HEK293T (cell line): ENCODE data around the gene TGFBR3.

ENCODE experiments used
- CTCF ChIA-PET: fragments of 350-600 bp; formaldehyde crosslinking; extraction: SDS; loops from one replicate; lab custom pipeline; 2021; ENCODE audit warnings: antibody characterized with exemption, inconsistent platforms; lab: Yijun Ruan, JAX
- POLR2A ChIA-PET: fragments of 350-600 bp; formaldehyde crosslinking; extraction: SDS; loops from one replicate; lab custom pipeline; 2020; ENCODE audit warnings: antibody characterized with exemption, inconsistent platforms; lab: Yijun Ruan, JAX
- DNase-seq: peaks from one replicate; pipeline ENCODE4 v3.0.0; 2012; ENCODE audit warnings: mixed read lengths; ENCODE audit errors: extremely low spot score
- ARNT ChIP-seq: fragments of 450-650 bp; IDR thresholded peaks from 2 replicates; pipeline ENCODE4 v1.6.1; 2017; ENCODE audit warnings: mild to moderate bottlenecking
- BHLHE40 ChIP-seq: fragments of 450-650 bp; IDR thresholded peaks from 2 replicates; pipeline ENCODE4 v1.6.1; 2016; ENCODE audit warnings: mild to moderate bottlenecking, moderate library complexity, borderline replicate concordance
- CTBP1 ChIP-seq: fragments of 450-650 bp; IDR thresholded peaks from 2 replicates; pipeline ENCODE4 v1.6.1; 2016; ENCODE audit warnings: borderline replicate concordance
- ELF4 ChIP-seq: fragments of 450-650 bp; IDR thresholded peaks from 2 replicates; pipeline ENCODE4 v1.6.1; 2017; ENCODE audit warnings: antibody characterized with exemption
- FOXA1 ChIP-seq: fragments of 450-650 bp; IDR thresholded peaks from 2 replicates; pipeline ENCODE4 v1.6.1; 2016; ENCODE audit warnings: mild to moderate bottlenecking
- FOXK2 ChIP-seq: fragments of 450-650 bp; IDR thresholded peaks from 2 replicates; pipeline ENCODE4 v1.6.1; 2016; ENCODE audit warnings: mild to moderate bottlenecking
- FOXM1 ChIP-seq: fragments of 450-650 bp; IDR thresholded peaks from 2 replicates; pipeline ENCODE4 v1.6.1; 2017; ENCODE audit warnings: mild to moderate bottlenecking, borderline replicate concordance
- HDGF ChIP-seq: fragments of 450-650 bp; IDR thresholded peaks from 2 replicates; pipeline ENCODE4 v1.6.1; 2017; ENCODE audit warnings: antibody characterized with exemption, borderline replicate concordance
- L3MBTL2 ChIP-seq: fragments of 450-650 bp; conservative IDR thresholded peaks from 2 replicates; pipeline ENCODE4 v1.6.1; 2016; ENCODE audit warnings: mild to moderate bottlenecking
- LEF1 ChIP-seq: fragments of 450-650 bp; IDR thresholded peaks from 2 replicates; pipeline ENCODE4 v1.6.1; 2017; ENCODE audit warnings: mild to moderate bottlenecking, borderline replicate concordance
- NFRKB ChIP-seq: fragments of 450-650 bp; IDR thresholded peaks from 2 replicates; pipeline ENCODE4 v1.6.1; 2016; ENCODE audit warnings: mild to moderate bottlenecking, moderate library complexity
- SP1 ChIP-seq: fragments of 450-650 bp; IDR thresholded peaks from 2 replicates; pipeline ENCODE4 v1.6.1; 2017
- SUZ12 ChIP-seq: fragments of 450-650 bp; IDR thresholded peaks from 2 replicates; pipeline ENCODE4 v1.6.1; 2016; ENCODE audit warnings: mild to moderate bottlenecking
- TARDBP ChIP-seq: fragments of 450-650 bp; IDR thresholded peaks from 2 replicates; pipeline ENCODE4 v1.6.1; 2016
- ZNF384 ChIP-seq: fragments of 450-650 bp; IDR thresholded peaks from 2 replicates; pipeline ENCODE4 v1.6.1; 2016
- TF ChIP-seq, protein P1 (sequence below): fragments of 450-650 bp; IDR thresholded peaks from 2 replicates; pipeline ENCODE4 v1.6.1; 2016

TGFBR3 gene

GRCh38 chr1:91901231-91901630, 15.3 kb upstream of the TGFBR3 start:
- no peak for TF ChIP-seq BHLHE40
- TF ChIP-seq CTBP1 = no peak
- TF ChIP-seq L3MBTL2 = no peak
- TF ChIP-seq HDGF = no peak
- no peak for TF ChIP-seq ZNF384
- TF ChIP-seq ARNT = no peak
- TF ChIP-seq, protein P1, sequence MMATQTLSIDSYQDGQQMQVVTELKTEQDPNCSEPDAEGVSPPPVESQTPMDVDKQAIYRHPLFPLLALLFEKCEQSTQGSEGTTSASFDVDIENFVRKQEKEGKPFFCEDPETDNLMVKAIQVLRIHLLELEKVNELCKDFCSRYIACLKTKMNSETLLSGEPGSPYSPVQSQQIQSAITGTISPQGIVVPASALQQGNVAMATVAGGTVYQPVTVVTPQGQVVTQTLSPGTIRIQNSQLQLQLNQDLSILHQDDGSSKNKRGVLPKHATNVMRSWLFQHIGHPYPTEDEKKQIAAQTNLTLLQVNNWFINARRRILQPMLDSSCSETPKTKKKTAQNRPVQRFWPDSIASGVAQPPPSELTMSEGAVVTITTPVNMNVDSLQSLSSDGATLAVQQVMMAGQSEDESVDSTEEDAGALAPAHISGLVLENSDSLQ = no peak
- TF ChIP-seq SP1 = no peak
- no peak for TF ChIP-seq FOXM1
- no peak for TF ChIP-seq ELF4
- no peak for TF ChIP-seq TARDBP
- TF ChIP-seq FOXA1 = no peak
- TF ChIP-seq FOXK2 = no peak
- no peak for TF ChIP-seq NFRKB
- no peak for TF ChIP-seq SUZ12
- no peak for TF ChIP-seq LEF1
- ChIA-PET POLR2A (no interaction called here), CTCF (interaction anchor here (1.1 kb wide), 1 partner anchor 735 kb away, joined by 3 read pairs; no protein-coding TSS in a partner anchor)
- DNase-seq = no peak

DNA sequence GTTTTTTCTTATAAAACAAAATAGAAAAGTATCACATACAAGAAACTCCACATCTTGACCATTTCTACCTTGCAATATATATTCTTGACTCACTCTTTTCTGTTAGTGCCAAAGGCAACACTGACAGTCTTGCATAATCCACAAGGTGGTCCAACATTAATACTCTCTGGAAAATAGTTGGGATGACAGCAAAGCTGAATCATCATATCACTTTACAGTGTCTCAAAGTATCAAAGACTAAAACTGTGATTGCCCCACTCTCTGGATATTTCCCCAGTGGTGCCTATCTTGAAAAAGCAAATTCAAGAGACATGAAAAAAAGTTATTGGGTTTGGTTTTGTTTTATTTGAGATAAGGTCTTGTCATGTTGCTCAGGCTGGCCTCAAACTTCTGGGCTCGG, 14.6 kb upstream of the TGFBR3 start:
- CTCF ChIA-PET = interaction anchor here (1.1 kb wide), 1 partner anchor 734 kb away, joined by 3 read pairs; no protein-coding TSS in a partner anchor
- DNase-seq = no peak
- TF ChIP-seq L3MBTL2 (no peak), CTBP1 (no peak), FOXA1 (no peak), SP1 (no peak), ARNT (no peak), FOXM1 (no peak)
- TF ChIP-seq, protein P1 = no peak
- POLR2A ChIA-PET = no interaction called here

DNA sequence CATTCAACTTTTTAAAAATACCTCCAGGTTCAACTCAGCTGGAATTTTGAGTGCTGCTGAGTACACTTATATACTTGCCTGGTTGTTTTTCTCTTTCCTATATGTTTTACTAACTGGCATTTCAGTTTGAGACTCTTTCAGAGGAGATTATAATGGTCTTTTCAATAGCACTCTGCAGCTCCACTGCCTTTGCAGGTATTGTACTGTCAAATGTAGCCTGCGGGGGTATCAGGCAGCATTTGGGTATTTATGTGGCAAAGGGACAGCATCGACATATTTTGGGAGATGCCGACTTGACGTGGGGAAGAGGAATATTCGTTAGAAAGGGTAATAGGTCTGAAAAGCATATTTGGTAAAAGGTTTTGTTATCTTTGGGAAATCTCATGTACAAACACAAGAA, 11.1 kb upstream of the TGFBR3 start:
- TF ChIP-seq HDGF (no peak), FOXA1 (no peak), ELF4 (no peak), ZNF384 (no peak), FOXM1 (no peak), L3MBTL2 (no peak), CTBP1 (no peak), SP1 (no peak), FOXK2 (no peak), NFRKB (no peak), BHLHE40 (no peak), ARNT (no peak), SUZ12 (no peak), LEF1 (no peak), TARDBP (no peak)
- TF ChIP-seq, protein P1 = no peak
- ChIA-PET CTCF (no interaction called here), POLR2A (interaction anchor here (1.7 kb wide), 1 partner anchor 10 kb away, joined by 7 read pairs; no protein-coding TSS in a partner anchor)
- no peak for DNase-seq

DNA sequence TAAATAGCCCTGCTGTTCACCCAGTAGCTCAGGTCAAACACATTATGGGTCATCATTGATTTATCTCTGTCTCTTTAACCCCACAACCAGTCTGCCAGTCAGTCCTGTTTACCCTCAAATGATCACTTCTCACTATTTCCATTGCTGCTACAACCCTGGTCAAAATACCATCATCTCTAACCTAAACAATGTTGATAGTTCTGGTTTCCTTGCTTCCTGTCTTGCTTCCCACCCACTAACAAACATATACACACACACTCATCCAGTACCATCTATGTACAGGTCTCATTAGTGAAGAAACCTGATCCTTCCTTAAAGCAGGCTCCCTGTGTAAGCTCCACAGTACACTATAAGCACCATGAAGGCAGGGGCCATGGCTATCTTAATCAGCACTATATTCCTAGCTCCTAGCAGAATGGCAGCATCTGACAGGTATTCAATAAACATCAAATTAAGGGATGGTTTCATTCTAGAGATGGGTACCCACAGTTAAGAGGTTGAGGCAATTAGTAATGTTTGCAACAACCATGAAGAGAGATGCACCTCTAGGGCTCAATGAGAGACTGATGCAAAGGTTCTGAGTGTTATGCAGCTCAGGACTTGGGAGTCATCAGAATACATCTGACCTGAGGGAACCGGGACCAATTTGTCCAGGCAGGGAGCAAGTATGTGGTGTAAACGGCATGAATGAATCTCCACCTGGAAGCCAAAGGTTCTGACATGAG, 10.0 kb upstream of the TGFBR3 start:
- DNase-seq = no peak
- TF ChIP-seq SP1 = no peak
- no peak for TF ChIP-seq FOXA1
- no peak for TF ChIP-seq BHLHE40
- TF ChIP-seq ELF4 = no peak
- no peak for TF ChIP-seq TARDBP
- TF ChIP-seq SUZ12 = no peak
- TF ChIP-seq ARNT = no peak
- TF ChIP-seq HDGF = no peak
- no peak for TF ChIP-seq ZNF384
- ChIA-PET CTCF (no interaction called here), POLR2A (interaction anchor here (0.5 to 1.7 kb wide), 2 partner anchors 9 to 70 kb away, joined by 3 to 7 read pairs; no protein-coding TSS in a partner anchor)

DNA sequence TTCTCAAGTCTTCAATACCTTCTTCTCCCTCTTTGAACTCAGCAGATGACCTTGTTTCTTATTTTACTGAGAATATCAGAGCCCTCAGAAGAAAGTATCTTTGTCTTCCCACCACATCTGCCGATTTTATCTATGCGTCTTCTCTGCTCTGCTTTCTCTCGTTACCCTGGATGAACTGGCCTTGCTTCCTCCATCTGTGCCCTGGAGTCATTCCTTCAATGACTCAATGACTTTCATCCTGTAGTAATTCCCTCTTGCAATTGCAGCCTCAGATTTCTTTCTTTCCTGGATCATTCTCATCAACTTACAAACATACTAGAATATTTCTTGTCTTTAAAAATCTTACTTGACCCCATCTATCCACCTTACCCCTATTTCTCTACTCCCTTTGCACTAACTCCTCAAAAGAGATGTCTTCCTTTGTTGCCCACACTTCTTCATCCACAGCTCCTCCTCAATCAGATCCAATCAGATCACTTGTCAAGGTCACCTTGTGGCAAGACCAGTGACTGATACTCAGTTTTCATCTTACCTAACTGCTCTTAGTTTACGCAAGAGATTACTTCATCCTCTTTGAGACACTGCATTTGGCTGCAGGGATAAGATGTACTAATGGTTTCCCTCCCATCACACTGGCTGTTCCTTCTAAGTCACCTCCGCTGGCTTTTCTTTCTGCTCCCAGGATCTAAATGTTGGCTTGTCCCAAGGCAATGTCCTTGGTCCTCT, 8.2 kb upstream of the TGFBR3 start:
- TF ChIP-seq SUZ12 (no peak), LEF1 (no peak), FOXM1 (no peak), L3MBTL2 (no peak), FOXK2 (no peak), SP1 (no peak), ELF4 (no peak), BHLHE40 (no peak), HDGF (no peak), TARDBP (no peak), ARNT (no peak), CTBP1 (no peak)
- TF ChIP-seq, protein P1 = no peak
- ChIA-PET POLR2A (no interaction called here), CTCF (no interaction called here)
- no peak for DNase-seq
